GM12878 (cell line): Measurements from ENCODE around the gene OTULIN.

Experiments used
- CBFB ChIP-seq: IDR thresholded peaks from 2 replicates; pipeline ENCODE4 v1.6.1; 2016; ENCODE audit warnings: antibody characterized with exemption, low read depth
- CHD1 ChIP-seq: IDR thresholded peaks from 2 replicates; pipeline ENCODE4 v1.6.1; 2012; ENCODE audit warnings: low read depth, low read length, improper control_type of control experiment
- CTCF ChIP-seq, 3 experiments: IDR thresholded peaks in 2 of 3; conservative IDR thresholded peaks in 1 of 3; 2 replicates each; pipeline ENCODE4 v1.5.1; 2011; ENCODE audit warnings: low read depth in 3 of 3, low read length in 3 of 3, mild to moderate bottlenecking in 3 of 3, control low read depth in 2 of 3, moderate library complexity in 2 of 3, inconsistent platforms in 1 of 3, mixed read lengths in 1 of 3; ENCODE audit not compliant: control insufficient read depth in 2 of 3, insufficient read depth in 1 of 3; ENCODE audit errors: extremely low read depth in 1 of 3
- TBL1XR1 ChIP-seq: IDR thresholded peaks from 2 replicates; pipeline ENCODE4 v1.6.1; 2012; ENCODE audit warnings: low read depth, low read length, improper control_type of control experiment
- USF2 ChIP-seq: IDR thresholded peaks from 2 replicates; pipeline ENCODE4 v1.6.1; 2011; ENCODE audit warnings: low read depth, low read length, improper control_type of control experiment, borderline replicate concordance

- TF ChIP-seq CBFB = no peak
- no peak for TF ChIP-seq CHD1
- no peak for TF ChIP-seq USF2
- TF ChIP-seq CTCF (IDR thresholded peaks at IDR 0.05 in 2 of 3, conservative IDR thresholded peaks at IDR 0.05 in 1 of 3; ENCODE audit: control insufficient read depth in 2 of 3, extremely low read depth in 1 of 3, insufficient read depth in 1 of 3, low read depth in 3 of 3, low read length in 3 of 3) = no peak
- no peak for TF ChIP-seq TBL1XR1
Observed at GRCh38 chr5:14615365-14615764, 49.2 kb upstream of the OTULIN start.
